ENCODE results near the gene ZNF136. TPM values are rescaled to one million over a fixed set of nuclear protein-coding genes. Genes with fewer than 3 reads are reported as not detected.

Gene ZNF136
- total and polyA plus RNA-seq, 4 donors: 0.92 to 5.8 (median 3.3) TPM

DNA sequence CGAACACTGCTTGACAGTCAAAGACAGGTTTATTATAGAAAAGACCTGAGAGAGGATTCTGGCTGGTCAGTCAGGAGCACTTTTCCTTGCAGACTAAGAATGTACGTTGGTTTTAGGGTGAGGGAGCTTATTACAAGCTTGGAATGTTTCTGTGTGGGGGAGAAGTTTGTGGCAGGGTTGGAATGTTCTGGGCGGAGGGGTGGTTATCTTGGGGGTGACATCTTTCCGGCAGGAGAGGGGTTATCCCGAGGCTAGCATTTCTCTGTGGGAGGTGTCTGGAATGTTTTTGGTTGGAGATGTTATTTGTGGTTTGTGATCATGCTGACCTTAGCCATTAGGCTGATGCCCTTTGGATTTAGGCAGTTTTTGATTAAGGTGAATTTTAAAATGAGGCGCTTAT, 61.8 kb downstream of the ZNF136 start:
- no peak for DNase-seq (ENCODE audit: low spot score)
- Histone ChIP-seq H3K27me3 (ENCODE audit: control insufficient read depth in 4 of 4, insufficient read depth in 4 of 4, low read length in 3 of 4) (no peaks in the 10 kb centered on the region), H3K36me3 (ENCODE audit: control insufficient read depth in 4 of 4, insufficient read depth in 3 of 4, low read depth in 1 of 4, low read length in 3 of 4) (peaks cover 7 to 13% (median 9%) of the 10 kb centered on the region in 4 donors), H3K4me3 (ENCODE audit: low read depth in 1 of 3, low read length in 3 of 3) (no peak overlapping the region), H3K27ac (ENCODE audit: low read depth in 1 of 2, low read length in 2 of 2) (no peak overlapping the region), H3K9me3 (ENCODE audit: control insufficient read depth in 4 of 4, low read length in 3 of 4) (peaks cover 0 to 11% (median 9%) of the 10 kb centered on the region in 4 donors), H3K9ac (ENCODE audit: low read depth in 1 of 2, low read length in 2 of 2) (no peak overlapping the region), H3K4me1 (ENCODE audit: control insufficient read depth in 4 of 4, insufficient read depth in 4 of 4, low read length in 3 of 4) (no peaks in the 10 kb centered on the region)
- 96% methylated on average over 6 of the region's 6 CpGs for WGBS
- TF ChIP-seq, protein P1, sequence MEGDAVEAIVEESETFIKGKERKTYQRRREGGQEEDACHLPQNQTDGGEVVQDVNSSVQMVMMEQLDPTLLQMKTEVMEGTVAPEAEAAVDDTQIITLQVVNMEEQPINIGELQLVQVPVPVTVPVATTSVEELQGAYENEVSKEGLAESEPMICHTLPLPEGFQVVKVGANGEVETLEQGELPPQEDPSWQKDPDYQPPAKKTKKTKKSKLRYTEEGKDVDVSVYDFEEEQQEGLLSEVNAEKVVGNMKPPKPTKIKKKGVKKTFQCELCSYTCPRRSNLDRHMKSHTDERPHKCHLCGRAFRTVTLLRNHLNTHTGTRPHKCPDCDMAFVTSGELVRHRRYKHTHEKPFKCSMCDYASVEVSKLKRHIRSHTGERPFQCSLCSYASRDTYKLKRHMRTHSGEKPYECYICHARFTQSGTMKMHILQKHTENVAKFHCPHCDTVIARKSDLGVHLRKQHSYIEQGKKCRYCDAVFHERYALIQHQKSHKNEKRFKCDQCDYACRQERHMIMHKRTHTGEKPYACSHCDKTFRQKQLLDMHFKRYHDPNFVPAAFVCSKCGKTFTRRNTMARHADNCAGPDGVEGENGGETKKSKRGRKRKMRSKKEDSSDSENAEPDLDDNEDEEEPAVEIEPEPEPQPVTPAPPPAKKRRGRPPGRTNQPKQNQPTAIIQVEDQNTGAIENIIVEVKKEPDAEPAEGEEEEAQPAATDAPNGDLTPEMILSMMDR (IDR thresholded peaks at IDR 0.05; ENCODE audit: low read depth, low read length, missing input control): no peak
- no peak for TF ChIP-seq HNF4A (conservative IDR thresholded peaks at IDR 0.05)
- no peak for TF ChIP-seq NR2F2 (IDR thresholded peaks at IDR 0.05)
- no peak for TF ChIP-seq FOXA1 (IDR thresholded peaks at IDR 0.05)
- no peak for TF ChIP-seq RAD21 (IDR thresholded peaks at IDR 0.05)
- no peak for TF ChIP-seq SP1 (IDR thresholded peaks at IDR 0.05)
- TF ChIP-seq RXRA (IDR thresholded peaks at IDR 0.05): no peak
- TF ChIP-seq, protein P2, sequence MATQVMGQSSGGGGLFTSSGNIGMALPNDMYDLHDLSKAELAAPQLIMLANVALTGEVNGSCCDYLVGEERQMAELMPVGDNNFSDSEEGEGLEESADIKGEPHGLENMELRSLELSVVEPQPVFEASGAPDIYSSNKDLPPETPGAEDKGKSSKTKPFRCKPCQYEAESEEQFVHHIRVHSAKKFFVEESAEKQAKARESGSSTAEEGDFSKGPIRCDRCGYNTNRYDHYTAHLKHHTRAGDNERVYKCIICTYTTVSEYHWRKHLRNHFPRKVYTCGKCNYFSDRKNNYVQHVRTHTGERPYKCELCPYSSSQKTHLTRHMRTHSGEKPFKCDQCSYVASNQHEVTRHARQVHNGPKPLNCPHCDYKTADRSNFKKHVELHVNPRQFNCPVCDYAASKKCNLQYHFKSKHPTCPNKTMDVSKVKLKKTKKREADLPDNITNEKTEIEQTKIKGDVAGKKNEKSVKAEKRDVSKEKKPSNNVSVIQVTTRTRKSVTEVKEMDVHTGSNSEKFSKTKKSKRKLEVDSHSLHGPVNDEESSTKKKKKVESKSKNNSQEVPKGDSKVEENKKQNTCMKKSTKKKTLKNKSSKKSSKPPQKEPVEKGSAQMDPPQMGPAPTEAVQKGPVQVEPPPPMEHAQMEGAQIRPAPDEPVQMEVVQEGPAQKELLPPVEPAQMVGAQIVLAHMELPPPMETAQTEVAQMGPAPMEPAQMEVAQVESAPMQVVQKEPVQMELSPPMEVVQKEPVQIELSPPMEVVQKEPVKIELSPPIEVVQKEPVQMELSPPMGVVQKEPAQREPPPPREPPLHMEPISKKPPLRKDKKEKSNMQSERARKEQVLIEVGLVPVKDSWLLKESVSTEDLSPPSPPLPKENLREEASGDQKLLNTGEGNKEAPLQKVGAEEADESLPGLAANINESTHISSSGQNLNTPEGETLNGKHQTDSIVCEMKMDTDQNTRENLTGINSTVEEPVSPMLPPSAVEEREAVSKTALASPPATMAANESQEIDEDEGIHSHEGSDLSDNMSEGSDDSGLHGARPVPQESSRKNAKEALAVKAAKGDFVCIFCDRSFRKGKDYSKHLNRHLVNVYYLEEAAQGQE (IDR thresholded peaks at IDR 0.05): no peak
- TF ChIP-seq JUND (IDR thresholded peaks at IDR 0.05): no peak
- TF ChIP-seq, protein P3, sequence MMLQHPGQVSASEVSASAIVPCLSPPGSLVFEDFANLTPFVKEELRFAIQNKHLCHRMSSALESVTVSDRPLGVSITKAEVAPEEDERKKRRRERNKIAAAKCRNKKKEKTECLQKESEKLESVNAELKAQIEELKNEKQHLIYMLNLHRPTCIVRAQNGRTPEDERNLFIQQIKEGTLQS (IDR thresholded peaks at IDR 0.05): no peak
- no peak for TF ChIP-seq GABPA (IDR thresholded peaks at IDR 0.05 in 1 of 2, conservative IDR thresholded peaks at IDR 0.05 in 1 of 2)
- no peak for TF ChIP-seq HNF4G (IDR thresholded peaks at IDR 0.05)

DNA sequence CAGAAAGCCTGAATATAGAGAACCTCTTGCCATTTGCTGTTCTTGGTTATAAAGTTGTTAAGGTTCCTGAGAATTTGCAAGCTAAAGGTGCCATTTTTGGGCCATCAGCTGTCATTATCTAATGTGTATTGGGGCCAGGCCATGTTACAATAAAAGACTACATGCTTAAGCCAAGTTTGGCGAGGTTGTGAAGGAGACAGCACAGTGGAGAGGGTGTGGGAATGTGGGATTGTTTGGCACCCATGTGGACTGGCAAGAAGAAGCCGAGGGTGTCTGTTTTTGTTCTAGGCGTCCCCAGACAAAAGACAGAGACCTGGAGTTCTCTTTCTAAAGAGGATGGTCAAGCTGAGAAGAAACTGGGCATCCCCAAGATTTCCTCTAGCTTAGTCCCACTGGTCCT, 67.1 kb downstream of the ZNF136 start:
- Histone ChIP-seq H3K4me3 (ENCODE audit: low read depth in 1 of 3, low read length in 3 of 3) (peak overlapping the region in 1 of 3 donors; percentile 16), H3K9me3 (ENCODE audit: control insufficient read depth in 4 of 4, low read length in 3 of 4) (peaks cover 6 to 13% (median 9%) of the 10 kb centered on the region in 4 donors), H3K9ac (ENCODE audit: low read depth in 1 of 2, low read length in 2 of 2) (no peak overlapping the region), H3K27ac (ENCODE audit: low read depth in 1 of 2, low read length in 2 of 2) (no peak overlapping the region), H3K27me3 (ENCODE audit: control insufficient read depth in 4 of 4, insufficient read depth in 4 of 4, low read length in 3 of 4) (no peaks in the 10 kb centered on the region), H3K36me3 (ENCODE audit: control insufficient read depth in 4 of 4, insufficient read depth in 3 of 4, low read depth in 1 of 4, low read length in 3 of 4) (peaks cover 3 to 34% (median 22%) of the 10 kb centered on the region in 4 donors), H3K4me1 (ENCODE audit: control insufficient read depth in 4 of 4, insufficient read depth in 4 of 4, low read length in 3 of 4) (no peaks in the 10 kb centered on the region)
- DNase-seq (ENCODE audit: low spot score): no peak
- 97% methylated on average over 3 of the region's 3 CpGs for WGBS
- TF ChIP-seq, protein P4, sequence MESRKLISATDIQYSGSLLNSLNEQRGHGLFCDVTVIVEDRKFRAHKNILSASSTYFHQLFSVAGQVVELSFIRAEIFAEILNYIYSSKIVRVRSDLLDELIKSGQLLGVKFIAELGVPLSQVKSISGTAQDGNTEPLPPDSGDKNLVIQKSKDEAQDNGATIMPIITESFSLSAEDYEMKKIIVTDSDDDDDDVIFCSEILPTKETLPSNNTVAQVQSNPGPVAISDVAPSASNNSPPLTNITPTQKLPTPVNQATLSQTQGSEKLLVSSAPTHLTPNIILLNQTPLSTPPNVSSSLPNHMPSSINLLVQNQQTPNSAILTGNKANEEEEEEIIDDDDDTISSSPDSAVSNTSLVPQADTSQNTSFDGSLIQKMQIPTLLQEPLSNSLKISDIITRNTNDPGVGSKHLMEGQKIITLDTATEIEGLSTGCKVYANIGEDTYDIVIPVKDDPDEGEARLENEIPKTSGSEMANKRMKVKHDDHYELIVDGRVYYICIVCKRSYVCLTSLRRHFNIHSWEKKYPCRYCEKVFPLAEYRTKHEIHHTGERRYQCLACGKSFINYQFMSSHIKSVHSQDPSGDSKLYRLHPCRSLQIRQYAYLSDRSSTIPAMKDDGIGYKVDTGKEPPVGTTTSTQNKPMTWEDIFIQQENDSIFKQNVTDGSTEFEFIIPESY (IDR thresholded peaks at IDR 0.05): no peak
- TF ChIP-seq, protein P1 (IDR thresholded peaks at IDR 0.05; ENCODE audit: low read depth, low read length, missing input control): no peak
- no peak for TF ChIP-seq NR2F2 (IDR thresholded peaks at IDR 0.05)
- TF ChIP-seq FOXA2 (IDR thresholded peaks at IDR 0.05): no peak
- no peak for TF ChIP-seq YY1 (IDR thresholded peaks at IDR 0.05)
- TF ChIP-seq, protein P5, sequence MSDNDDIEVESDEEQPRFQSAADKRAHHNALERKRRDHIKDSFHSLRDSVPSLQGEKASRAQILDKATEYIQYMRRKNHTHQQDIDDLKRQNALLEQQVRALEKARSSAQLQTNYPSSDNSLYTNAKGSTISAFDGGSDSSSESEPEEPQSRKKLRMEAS (IDR thresholded peaks at IDR 0.05): no peak
- no peak for TF ChIP-seq SP1 (IDR thresholded peaks at IDR 0.05)
- no peak for TF ChIP-seq TAF1 (conservative IDR thresholded peaks at IDR 0.05)
- no peak for TF ChIP-seq GABPA (IDR thresholded peaks at IDR 0.05 in 1 of 2, conservative IDR thresholded peaks at IDR 0.05 in 1 of 2)
- TF ChIP-seq HNF4A (conservative IDR thresholded peaks at IDR 0.05): no peak
- TF ChIP-seq RAD21 (IDR thresholded peaks at IDR 0.05): no peak
- TF ChIP-seq, protein P2 (IDR thresholded peaks at IDR 0.05): no peak
- no peak for TF ChIP-seq RXRA (IDR thresholded peaks at IDR 0.05)
- TF ChIP-seq JUND (IDR thresholded peaks at IDR 0.05): no peak
- TF ChIP-seq FOXA1 (IDR thresholded peaks at IDR 0.05): no peak
- TF ChIP-seq, protein P3 (IDR thresholded peaks at IDR 0.05): no peak

Measured in liver (tissue), 9 donors.